GM12878 (cell line): ENCODE measurements around the gene CASP3. TPM values are rescaled to one million over a fixed set of nuclear protein-coding genes. Genes with fewer than 3 reads are reported as not detected.

ENCODE experiments used
- ATAC-seq: fragments of 200-7000 bp; cut with Tn5 transposase; 3 replicates; pipeline ENCODE4 v1.9.1; 2020; ENCODE audit warnings: mild to moderate bottlenecking, moderate library complexity
- BruUV-seq: library from RNA; stranded (reverse); fragments of 400-500 nt; replicated peaks from 2 replicates; lab custom pipeline; 2021; lab: Mats Ljungman, UMichigan
- CTCF ChIA-PET: fragments of 300-600 bp; sonication (Branson Sonifier 250); formaldehyde crosslinking; extraction: SDS; loops from one replicate; lab custom pipeline; 2021; ENCODE audit warnings: inconsistent platforms; lab: Yijun Ruan, JAX
- POLR2A ChIA-PET: fragments of 350-600 bp; formaldehyde crosslinking; extraction: SDS; loops from one replicate; lab custom pipeline; 2021; ENCODE audit warnings: inconsistent platforms; lab: Charles Lee
- RAD21 ChIA-PET: fragments of 300-600 bp; sonication (Branson Sonifier 250); formaldehyde crosslinking; loops from one replicate; lab custom pipeline; 2023; ENCODE audit warnings: antibody characterized with exemption; ENCODE audit not compliant: unreplicated experiment; lab: Charles Lee
- SMC1A ChIA-PET: fragments of 300-600 bp; sonication (Branson Sonifier 250); formaldehyde crosslinking; loops from one replicate; lab custom pipeline; 2023; ENCODE audit not compliant: unreplicated experiment, uncharacterized antibody; lab: Charles Lee
- DNase-seq: peaks from one replicate; pipeline ENCODE4 v3.0.0-alpha.2; 2011; ENCODE audit warnings: low read depth, low spot score
- FAIRE-seq: peaks from 3 replicates; lab custom pipeline; 2011; peaks lifted over from hg19 to GRCh38; lab: Jason Lieb, UNC
- H2AFZ ChIP-seq: 2 replicates; pipeline ENCODE4 v1.6.0; 2011; ENCODE audit warnings: low read depth, low read length, control low read depth; ENCODE audit not compliant: control insufficient read depth
- H3K27ac ChIP-seq: 2 replicates; pipeline ENCODE4 v1.5.1; 2011; ENCODE audit warnings: control low read depth; ENCODE audit not compliant: control insufficient read depth, insufficient read depth
- H3K27me3 ChIP-seq, 2 experiments: replicated peaks in 1 of 2; 2 replicates each; pipeline versions ENCODE4 v1.6.0 to v1.6.1; 2011; ENCODE audit warnings: low read length in 1 of 2; ENCODE audit not compliant: control insufficient read depth in 2 of 2, insufficient read depth in 2 of 2
- H3K36me3 ChIP-seq, 2 experiments: 2 replicates each; pipeline ENCODE4 v1.5.1; 2011; ENCODE audit warnings: low read length in 1 of 2; ENCODE audit not compliant: control insufficient read depth in 2 of 2, insufficient read depth in 2 of 2
- H3K4me1 ChIP-seq: 2 replicates; pipeline ENCODE4 v1.6.1; 2011; ENCODE audit warnings: mild to moderate bottlenecking, low read length, moderate library complexity, mixed read lengths; ENCODE audit not compliant: control insufficient read depth, insufficient read depth
- H3K4me2 ChIP-seq: 2 replicates; pipeline ENCODE4 v1.6.0; 2011; ENCODE audit warnings: control low read depth; ENCODE audit not compliant: control insufficient read depth, insufficient read depth
- H3K4me3 ChIP-seq: fragments of 200-600 bp; sonication (generic); 2 replicates; pipeline ENCODE4 v1.5.1; 2016
- H3K79me2 ChIP-seq: 2 replicates; pipeline ENCODE4 v1.6.0; 2011; ENCODE audit warnings: low read length; ENCODE audit not compliant: control insufficient read depth, insufficient read depth
- H3K9ac ChIP-seq: 2 replicates; pipeline ENCODE4 v1.8.0; 2011; ENCODE audit warnings: low read length, control low read depth, mixed read lengths; ENCODE audit not compliant: control insufficient read depth, insufficient read depth
- H3K9me3 ChIP-seq: replicated peaks from 3 replicates; pipeline ENCODE4 v1.5.1; 2011; ENCODE audit warnings: mild to moderate bottlenecking, low read length; ENCODE audit not compliant: control insufficient read depth, insufficient read depth
- H4K20me1 ChIP-seq: 2 replicates; pipeline ENCODE4 v1.6.0; 2011; ENCODE audit not compliant: control insufficient read depth, insufficient read depth
- GATAD2B ChIP-seq: fragments of 450-650 bp; conservative IDR thresholded peaks from 2 replicates; pipeline ENCODE4 v1.6.1; 2017; ENCODE audit warnings: low read depth, mild to moderate bottlenecking, moderate library complexity
- IKZF1 ChIP-seq: fragments of 450-650 bp; conservative IDR thresholded peaks from 2 replicates; pipeline ENCODE4 v1.6.1; 2017; ENCODE audit warnings: antibody characterized with exemption, mild to moderate bottlenecking
- SREBF2 ChIP-seq: IDR thresholded peaks from 2 replicates; pipeline ENCODE4 v1.6.1; 2012; ENCODE audit warnings: mild to moderate bottlenecking, low read length
- TCF7 ChIP-seq: IDR thresholded peaks from 2 replicates; pipeline ENCODE4 v1.6.1; 2014; ENCODE audit warnings: antibody characterized with exemption, borderline replicate concordance
- ZNF207 ChIP-seq: fragments of 450-650 bp; IDR thresholded peaks from 2 replicates; pipeline ENCODE4 v1.6.1; 2014; ENCODE audit warnings: antibody characterized with exemption, mild to moderate bottlenecking, borderline replicate concordance
- WGBS: methylation state at CpG from one replicate; pipeline ENCODE4 v1.1.6; 2016; ENCODE audit warnings: low lambda C conversion rate; ENCODE audit not compliant: insufficient replicate concordance, insufficient coverage; ENCODE audit errors: missing lambda C conversion rate; 5-methylcytosine and 5-hydroxymethylcytosine counted together
- in situ Hi-C: fragments of 300-500 bp; cut with MboI; formaldehyde crosslinking; loops from 9 replicates; pipeline ENCODE4 v1.14.3; 2018; ENCODE audit warnings: mixed read lengths
- intact Hi-C: fragments of 100-400 bp; cut with micrococcal nuclease; formaldehyde crosslinking; loops from one replicate; pipeline ENCODE4 v1.14.2; 2022; ENCODE audit not compliant: unreplicated experiment
- polyA plus RNA-seq, 11 experiments: library from polyadenylated mRNA; depleted of rRNA in 4 of 11; unstranded in 6 of 11; stranded (reverse) in 5 of 11; fragments of >200 nt; fragmentation: Nextera tagmentation in 4 of 11; fragmentation: Illumina TruSeq in 1 of 11; extraction: Ambion mirVana in 4 of 11; extraction: Trizol in 1 of 11; gene quantifications; 1 replicate in 1 of 11; 2 replicates in 10 of 11; pipeline versions ENCODE4 v1.2.1 to v1.2.3, GENCODE V29; 2011 to 2016; ENCODE audit warnings: inconsistent platforms in 2 of 11, missing spikeins in 2 of 11, low read depth in 1 of 11
- total RNA-seq, 4 experiments: library from RNA; depleted of rRNA in 3 of 4; stranded (reverse); fragments of >200 nt in 3 of 4; fragmentation: Illumina TruSeq in 1 of 4; extraction: Trizol in 1 of 4; gene quantifications; 2 replicates each; pipeline versions ENCODE4 v1.2.1 to v1.2.3, GENCODE V29; 2013 to 2021
- TF ChIP-seq, protein P1 (sequence below): fragments of 450-650 bp; IDR thresholded peaks from 2 replicates; pipeline ENCODE4 v1.6.1; 2017; ENCODE audit warnings: mild to moderate bottlenecking, moderate library complexity
- TF ChIP-seq, protein P2 (sequence below): fragments of 450-650 bp; IDR thresholded peaks from 2 replicates; pipeline ENCODE4 v1.6.1; 2016; ENCODE audit warnings: mild to moderate bottlenecking
- TF ChIP-seq, protein P3 (sequence below): fragments of 150-350 bp; IDR thresholded peaks from 2 replicates; pipeline ENCODE4 v1.6.1; 2014; ENCODE audit warnings: mild to moderate bottlenecking, low read depth, low read length

Gene CASP3
- total and polyA plus RNA-seq, 10 of the 15 experiments (the other 5 are each of a cell fraction or from before 2014, with no cell fraction given), result 50.0 to 194 (median 74.4) TPM

DNA sequence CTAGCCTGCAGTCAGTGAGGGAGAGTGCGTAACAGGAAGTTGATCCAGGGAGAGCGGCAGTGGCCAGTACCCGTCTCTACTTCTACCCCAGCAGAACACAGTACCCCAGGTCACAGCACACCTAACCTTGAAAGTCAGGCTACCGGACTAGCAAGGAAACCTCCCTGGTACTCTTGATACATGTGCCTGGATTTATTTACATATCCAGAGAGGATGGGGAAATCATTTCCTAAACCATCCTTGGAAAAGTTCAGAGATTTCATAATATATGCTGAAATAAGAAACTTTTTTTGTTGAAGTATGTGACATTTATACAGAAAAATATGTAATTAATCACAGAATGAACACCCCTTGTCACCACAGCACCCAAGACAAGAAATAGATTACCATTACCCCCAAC is 24.8 kb upstream of the CASP3 start (continued):
- TF ChIP-seq IKZF1 (no peak), ZNF207 (no peak)
- TF ChIP-seq, protein P1, sequence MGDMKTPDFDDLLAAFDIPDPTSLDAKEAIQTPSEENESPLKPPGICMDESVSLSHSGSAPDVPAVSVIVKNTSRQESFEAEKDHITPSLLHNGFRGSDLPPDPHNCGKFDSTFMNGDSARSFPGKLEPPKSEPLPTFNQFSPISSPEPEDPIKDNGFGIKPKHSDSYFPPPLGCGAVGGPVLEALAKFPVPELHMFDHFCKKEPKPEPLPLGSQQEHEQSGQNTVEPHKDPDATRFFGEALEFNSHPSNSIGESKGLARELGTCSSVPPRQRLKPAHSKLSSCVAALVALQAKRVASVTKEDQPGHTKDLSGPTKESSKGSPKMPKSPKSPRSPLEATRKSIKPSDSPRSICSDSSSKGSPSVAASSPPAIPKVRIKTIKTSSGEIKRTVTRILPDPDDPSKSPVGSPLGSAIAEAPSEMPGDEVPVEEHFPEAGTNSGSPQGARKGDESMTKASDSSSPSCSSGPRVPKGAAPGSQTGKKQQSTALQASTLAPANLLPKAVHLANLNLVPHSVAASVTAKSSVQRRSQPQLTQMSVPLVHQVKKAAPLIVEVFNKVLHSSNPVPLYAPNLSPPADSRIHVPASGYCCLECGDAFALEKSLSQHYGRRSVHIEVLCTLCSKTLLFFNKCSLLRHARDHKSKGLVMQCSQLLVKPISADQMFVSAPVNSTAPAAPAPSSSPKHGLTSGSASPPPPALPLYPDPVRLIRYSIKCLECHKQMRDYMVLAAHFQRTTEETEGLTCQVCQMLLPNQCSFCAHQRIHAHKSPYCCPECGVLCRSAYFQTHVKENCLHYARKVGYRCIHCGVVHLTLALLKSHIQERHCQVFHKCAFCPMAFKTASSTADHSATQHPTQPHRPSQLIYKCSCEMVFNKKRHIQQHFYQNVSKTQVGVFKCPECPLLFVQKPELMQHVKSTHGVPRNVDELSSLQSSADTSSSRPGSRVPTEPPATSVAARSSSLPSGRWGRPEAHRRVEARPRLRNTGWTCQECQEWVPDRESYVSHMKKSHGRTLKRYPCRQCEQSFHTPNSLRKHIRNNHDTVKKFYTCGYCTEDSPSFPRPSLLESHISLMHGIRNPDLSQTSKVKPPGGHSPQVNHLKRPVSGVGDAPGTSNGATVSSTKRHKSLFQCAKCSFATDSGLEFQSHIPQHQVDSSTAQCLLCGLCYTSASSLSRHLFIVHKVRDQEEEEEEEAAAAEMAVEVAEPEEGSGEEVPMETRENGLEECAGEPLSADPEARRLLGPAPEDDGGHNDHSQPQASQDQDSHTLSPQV, result no peak
- TF ChIP-seq, all 136 proteins: peak for 0

DNA sequence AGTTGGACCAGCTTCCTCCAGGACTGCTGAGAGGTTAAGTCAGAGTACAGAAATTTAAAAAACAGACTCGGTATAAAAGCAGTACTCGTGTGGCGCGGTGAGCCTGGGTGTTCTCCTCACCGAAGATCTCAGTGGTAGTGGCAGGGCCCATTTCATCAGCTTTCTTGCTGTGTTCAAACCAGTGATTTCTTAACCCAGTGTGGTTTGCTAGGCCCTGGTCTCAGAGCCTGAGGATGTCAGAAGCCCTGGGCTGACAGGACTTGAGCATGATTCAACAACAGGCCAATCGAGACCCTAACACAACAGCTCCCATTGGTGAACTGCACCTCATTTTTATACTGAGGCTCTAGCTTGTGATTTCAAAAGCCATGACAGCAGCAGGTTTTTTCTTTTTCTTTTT is 23.5 kb upstream of the CASP3 start:
- FAIRE-seq, result no peak
- Histone ChIP-seq H3K4me1 (no peaks in the 10 kb centered on the region), H3K36me3 (peaks cover 3 to 19% of the 10 kb centered on the region in 2 experiments; a peak in 3 of 4 replicates), H3K27me3 (no peaks in the 10 kb centered on the region), H2AFZ (no peak overlapping the region), H3K4me3 (no peak overlapping the region), H4K20me1 (no peaks in the 10 kb centered on the region), H3K9ac (no peak overlapping the region), H3K9me3 (no peaks in the 10 kb centered on the region)
- no peak for DNase-seq
- SMC1A ChIA-PET, result no interaction called here
- intact Hi-C loops, result no loop called here
- in situ Hi-C loops, result no loop called here
- BruUV-seq, result no TSS peak
- RAD21 ChIA-PET, result interaction anchor here (1.0 kb wide), 1 partner anchor 364 kb away, joined by 3 read pairs; no protein-coding TSS in a partner anchor
- over 99% methylated on average over 6 of the region's 6 CpGs for WGBS
- no peak for TF ChIP-seq TCF7
- TF ChIP-seq, protein P2, sequence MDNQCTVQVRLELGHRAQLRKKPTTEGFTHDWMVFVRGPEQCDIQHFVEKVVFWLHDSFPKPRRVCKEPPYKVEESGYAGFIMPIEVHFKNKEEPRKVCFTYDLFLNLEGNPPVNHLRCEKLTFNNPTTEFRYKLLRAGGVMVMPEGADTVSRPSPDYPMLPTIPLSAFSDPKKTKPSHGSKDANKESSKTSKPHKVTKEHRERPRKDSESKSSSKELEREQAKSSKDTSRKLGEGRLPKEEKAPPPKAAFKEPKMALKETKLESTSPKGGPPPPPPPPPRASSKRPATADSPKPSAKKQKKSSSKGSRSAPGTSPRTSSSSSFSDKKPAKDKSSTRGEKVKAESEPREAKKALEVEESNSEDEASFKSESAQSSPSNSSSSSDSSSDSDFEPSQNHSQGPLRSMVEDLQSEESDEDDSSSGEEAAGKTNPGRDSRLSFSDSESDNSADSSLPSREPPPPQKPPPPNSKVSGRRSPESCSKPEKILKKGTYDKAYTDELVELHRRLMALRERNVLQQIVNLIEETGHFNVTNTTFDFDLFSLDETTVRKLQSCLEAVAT, result no peak
- no peak for TF ChIP-seq GATAD2B
- TF ChIP-seq, protein P3, sequence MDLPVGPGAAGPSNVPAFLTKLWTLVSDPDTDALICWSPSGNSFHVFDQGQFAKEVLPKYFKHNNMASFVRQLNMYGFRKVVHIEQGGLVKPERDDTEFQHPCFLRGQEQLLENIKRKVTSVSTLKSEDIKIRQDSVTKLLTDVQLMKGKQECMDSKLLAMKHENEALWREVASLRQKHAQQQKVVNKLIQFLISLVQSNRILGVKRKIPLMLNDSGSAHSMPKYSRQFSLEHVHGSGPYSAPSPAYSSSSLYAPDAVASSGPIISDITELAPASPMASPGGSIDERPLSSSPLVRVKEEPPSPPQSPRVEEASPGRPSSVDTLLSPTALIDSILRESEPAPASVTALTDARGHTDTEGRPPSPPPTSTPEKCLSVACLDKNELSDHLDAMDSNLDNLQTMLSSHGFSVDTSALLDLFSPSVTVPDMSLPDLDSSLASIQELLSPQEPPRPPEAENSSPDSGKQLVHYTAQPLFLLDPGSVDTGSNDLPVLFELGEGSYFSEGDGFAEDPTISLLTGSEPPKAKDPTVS, result no peak
- TF ChIP-seq SREBF2, result no peak
- TF ChIP-seq, all 136 proteins: peak for 0
- Histone ChIP-seq H3K27ac (no peak overlapping the region), H3K79me2 (no peaks in the 10 kb centered on the region), H3K4me2 (no peak overlapping the region)
- ATAC-seq, result no peak
- ChIA-PET POLR2A (interaction anchor here (0.6 to 1.2 kb wide), 2 partner anchors 10 to 1468 kb away, joined by 3 read pairs; no protein-coding TSS in a partner anchor), CTCF (no interaction called here)
